ENCODE measurements around the gene BORCS8. TPM values are rescaled to one million over a fixed set of nuclear protein-coding genes. Genes with fewer than 3 reads are reported as not detected.

BORCS8 gene
- total and polyA plus RNA-seq, 2 donors (not counting 3 experiments of a cell fraction or from before 2014, with no cell fraction given), result 37.4 to 45.8 TPM

DNA sequence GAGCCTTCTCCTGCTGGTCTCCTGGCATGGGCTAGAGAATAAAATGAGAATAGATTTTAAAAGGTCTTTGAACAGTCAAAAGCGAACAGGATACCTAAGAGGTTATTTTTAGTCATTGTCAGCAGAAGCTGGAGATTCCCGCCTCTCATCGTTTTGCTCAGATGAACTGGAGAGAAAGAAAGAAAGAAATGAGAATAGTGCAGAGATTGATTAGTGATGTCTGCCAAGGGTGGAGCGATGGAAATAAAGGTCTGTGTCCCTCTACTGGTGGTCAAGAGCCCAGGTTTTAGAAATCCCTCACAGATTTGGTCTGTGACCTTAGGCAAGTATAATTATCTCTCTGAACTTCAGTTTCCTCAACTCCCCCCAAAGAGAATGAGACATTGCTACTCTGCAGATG, 25.1 kb upstream of the BORCS8 start:
- no peak overlapping the region for H3K27ac ChIP-seq (ENCODE audit: insufficient read depth, low read depth, low read length)
- intact Hi-C loops (cut with micrococcal nuclease), result no loop called here
- ChIA-PET CTCF (interaction anchor here (2.9 kb wide), 1 partner anchor 8 kb away, joined by 9 read pairs; no protein-coding TSS in a partner anchor), POLR2A (no interaction called here)
- H3K9ac ChIP-seq (replicated peaks; ENCODE audit: extremely low read depth, insufficient read depth, low read length), result no peak overlapping the region
- no peak overlapping the region for H3K4me2 ChIP-seq (ENCODE audit: insufficient read depth, low read length)
- H3K27me3 ChIP-seq (ENCODE audit: control insufficient read depth in 2 of 2, insufficient read depth in 2 of 2, low read length in 2 of 2), result peaks cover 4 to 8% of the 10 kb centered on the region in 2 experiments
- H3K4me3 ChIP-seq (replicated peaks in 1 of 3; ENCODE audit: insufficient read depth in 1 of 3, low read depth in 1 of 3, low read length in 3 of 3), result no peak overlapping the region
- dilution Hi-C loops (cut with MboI; ENCODE audit: extremely low pct_ligation_motif_present, low sequenced_read_pairs), result no loop called here
- no peak for TF ChIP-seq MYC (IDR thresholded peaks at IDR 0.05; ENCODE audit: low read depth, low read length)
- TF ChIP-seq, protein P1, sequence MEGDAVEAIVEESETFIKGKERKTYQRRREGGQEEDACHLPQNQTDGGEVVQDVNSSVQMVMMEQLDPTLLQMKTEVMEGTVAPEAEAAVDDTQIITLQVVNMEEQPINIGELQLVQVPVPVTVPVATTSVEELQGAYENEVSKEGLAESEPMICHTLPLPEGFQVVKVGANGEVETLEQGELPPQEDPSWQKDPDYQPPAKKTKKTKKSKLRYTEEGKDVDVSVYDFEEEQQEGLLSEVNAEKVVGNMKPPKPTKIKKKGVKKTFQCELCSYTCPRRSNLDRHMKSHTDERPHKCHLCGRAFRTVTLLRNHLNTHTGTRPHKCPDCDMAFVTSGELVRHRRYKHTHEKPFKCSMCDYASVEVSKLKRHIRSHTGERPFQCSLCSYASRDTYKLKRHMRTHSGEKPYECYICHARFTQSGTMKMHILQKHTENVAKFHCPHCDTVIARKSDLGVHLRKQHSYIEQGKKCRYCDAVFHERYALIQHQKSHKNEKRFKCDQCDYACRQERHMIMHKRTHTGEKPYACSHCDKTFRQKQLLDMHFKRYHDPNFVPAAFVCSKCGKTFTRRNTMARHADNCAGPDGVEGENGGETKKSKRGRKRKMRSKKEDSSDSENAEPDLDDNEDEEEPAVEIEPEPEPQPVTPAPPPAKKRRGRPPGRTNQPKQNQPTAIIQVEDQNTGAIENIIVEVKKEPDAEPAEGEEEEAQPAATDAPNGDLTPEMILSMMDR (IDR thresholded peaks at IDR 0.05; ENCODE audit: extremely low read depth in 1 of 2, insufficient read depth in 1 of 2, low read depth in 1 of 2, low read length in 2 of 2), result peak; percentile 7 to 11
- BruUV-seq (replicated peaks), result no TSS peak
- H3K79me2 ChIP-seq (ENCODE audit: control insufficient read depth, insufficient read depth, low read length), result no peaks in the 10 kb centered on the region
- H3K9me1 ChIP-seq (replicated peaks; ENCODE audit: control insufficient read depth, extremely low read depth, insufficient read depth, low read length), result no peaks in the 10 kb centered on the region
- H3K36me3 ChIP-seq (ENCODE audit: control insufficient read depth in 2 of 2, extremely low read depth in 1 of 2, insufficient read depth in 2 of 2, low read length in 2 of 2), result no peaks in the 10 kb centered on the region
- DNase-seq (ENCODE audit: low read depth, low spot score) (no peak), FAIRE-seq (no peak)
- no peaks in the 10 kb centered on the region for H4K20me1 ChIP-seq (replicated peaks; ENCODE audit: control insufficient read depth, extremely low read depth, insufficient read depth, low read length)
- H3K4me1 ChIP-seq (ENCODE audit: control insufficient read depth, extremely low read depth, insufficient read depth, low read length), result no peaks in the 10 kb centered on the region
- no peak overlapping the region for H2AFZ ChIP-seq (ENCODE audit: low read depth, low read length)
- H3K9me3 ChIP-seq (replicated peaks; ENCODE audit: control insufficient read depth, insufficient read depth, low read length), result no peaks in the 10 kb centered on the region

DNA sequence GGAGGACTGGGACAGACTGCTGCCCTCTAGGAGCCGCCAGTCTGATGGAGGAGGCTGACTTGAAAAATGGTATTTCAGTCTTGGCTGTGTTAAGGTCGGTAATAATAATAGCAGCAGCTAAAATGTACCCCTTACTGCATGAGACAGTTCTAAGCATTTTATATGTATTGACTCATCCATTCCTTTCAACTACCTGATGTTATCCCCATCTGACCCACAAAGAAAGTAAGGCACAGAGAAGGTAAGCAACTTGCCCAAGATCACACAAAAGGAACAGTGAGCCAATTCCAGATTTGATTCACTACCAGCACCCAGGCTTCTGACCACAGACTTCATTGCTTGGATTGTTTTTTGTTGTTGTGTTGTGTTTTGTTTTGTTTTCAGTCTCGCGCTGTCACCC, 23.8 kb upstream of the BORCS8 start:
- CTCF ChIA-PET, result interaction anchor here (1.5 to 2.9 kb wide), 2 partner anchors 9 to 14 kb away, joined by 8 to 9 read pairs; no protein-coding TSS in a partner anchor
- H3K9me3 ChIP-seq (replicated peaks; ENCODE audit: control insufficient read depth, insufficient read depth, low read length), result no peaks in the 10 kb centered on the region
- intact Hi-C loops (cut with micrococcal nuclease), result no loop called here

More for the DNA sequence above, 23.8 kb upstream of the BORCS8 start:
- H4K20me1 ChIP-seq (replicated peaks; ENCODE audit: control insufficient read depth, extremely low read depth, insufficient read depth, low read length), result no peaks in the 10 kb centered on the region
- POLR2A ChIA-PET, result interaction anchor here (0.6 kb wide), 1 partner anchor 1001 kb away, joined by 3 read pairs; no protein-coding TSS in a partner anchor
- no peaks in the 10 kb centered on the region for H3K9me1 ChIP-seq (replicated peaks; ENCODE audit: control insufficient read depth, extremely low read depth, insufficient read depth, low read length)
- H3K27ac ChIP-seq (ENCODE audit: insufficient read depth, low read depth, low read length), result no peak overlapping the region
- TF ChIP-seq, protein P2, sequence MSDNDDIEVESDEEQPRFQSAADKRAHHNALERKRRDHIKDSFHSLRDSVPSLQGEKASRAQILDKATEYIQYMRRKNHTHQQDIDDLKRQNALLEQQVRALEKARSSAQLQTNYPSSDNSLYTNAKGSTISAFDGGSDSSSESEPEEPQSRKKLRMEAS (IDR thresholded peaks at IDR 0.05; ENCODE audit: insufficient read depth, insufficient read length), result no peak
- TF ChIP-seq MYC (IDR thresholded peaks at IDR 0.05; ENCODE audit: low read depth, low read length), result no peak
- TF ChIP-seq POLR2A (IDR thresholded peaks at IDR 0.05; ENCODE audit: low read depth, low read length), result no peak
- TF ChIP-seq POLR2AphosphoS5 (IDR thresholded peaks at IDR 0.05; ENCODE audit: insufficient read depth, low read depth, low read length), result no peak
- no peak for TF ChIP-seq EZH2 (IDR thresholded peaks at IDR 0.05; ENCODE audit: borderline replicate concordance, low read depth, low read length, severe bottlenecking)
- no peak for TF ChIP-seq FOS (IDR thresholded peaks at IDR 0.05; ENCODE audit: borderline replicate concordance, insufficient read depth, low read length)
- TF ChIP-seq GATA2 (IDR thresholded peaks at IDR 0.05; ENCODE audit: insufficient read depth, insufficient read length, low read depth, low read length), result no peak
- no peak for TF ChIP-seq JUN (IDR thresholded peaks at IDR 0.05; ENCODE audit: borderline replicate concordance, insufficient read depth, insufficient read length, low read depth)
- H3K27me3 ChIP-seq (ENCODE audit: control insufficient read depth in 2 of 2, insufficient read depth in 2 of 2, low read length in 2 of 2), result peaks cover 10 to 11% of the 10 kb centered on the region in 2 experiments
- H3K4me1 ChIP-seq (ENCODE audit: control insufficient read depth, extremely low read depth, insufficient read depth, low read length), result no peaks in the 10 kb centered on the region
- no peak overlapping the region for H2AFZ ChIP-seq (ENCODE audit: low read depth, low read length)
- H3K9ac ChIP-seq (replicated peaks; ENCODE audit: extremely low read depth, insufficient read depth, low read length), result no peak overlapping the region
- no peaks in the 10 kb centered on the region for H3K79me2 ChIP-seq (ENCODE audit: control insufficient read depth, insufficient read depth, low read length)
- dilution Hi-C loops (cut with MboI; ENCODE audit: extremely low pct_ligation_motif_present, low sequenced_read_pairs), result no loop called here
- no peaks in the 10 kb centered on the region for H3K36me3 ChIP-seq (ENCODE audit: control insufficient read depth in 2 of 2, extremely low read depth in 1 of 2, insufficient read depth in 2 of 2, low read length in 2 of 2)
- DNase-seq (ENCODE audit: low read depth, low spot score), result no peak
- no TSS peak for BruUV-seq (replicated peaks)
- no peak overlapping the region for H3K4me3 ChIP-seq (replicated peaks in 1 of 3; ENCODE audit: insufficient read depth in 1 of 3, low read depth in 1 of 3, low read length in 3 of 3)
- H3K4me2 ChIP-seq (ENCODE audit: insufficient read depth, low read length), result no peak overlapping the region
- no peak for FAIRE-seq
